Germinal center (tissue), 1 donor: Measurements from ENCODE around the gene AKT2.

Experiments used
- DNase-seq: peaks from one replicate; pipeline ENCODE4 v3.0.0; 2012; ENCODE audit warnings: mixed read lengths, low spot score

The AKT2 gene

GRCh38 chr19:40252395-40252794, 32.8 kb downstream of the AKT2 start:
- DNase-seq = no peak

- no peak for DNase-seq
These were observed 33.2 kb downstream of the AKT2 start for GRCh38 chr19:40251991-40252390.

GRCh38 chr19:40251244-40251643, 33.9 kb downstream of the AKT2 start:
- DNase-seq = no peak

- DNase-seq = no peak
These were observed 35.4 kb downstream of the AKT2 start for GRCh38 chr19:40249781-40250180.

GRCh38 chr19:40249201-40249600, 35.9 kb downstream of the AKT2 start:
- no peak for DNase-seq

GRCh38 chr19:40247735-40248262, 37.3 kb downstream of the AKT2 start:
- no peak for DNase-seq

GRCh38 chr19:40247178-40247577, 38.0 kb downstream of the AKT2 start:
- no peak for DNase-seq

GRCh38 chr19:40246292-40247073, 38.7 kb downstream of the AKT2 start:
- no peak for DNase-seq

- no peak for DNase-seq
These were observed 39.5 kb downstream of the AKT2 start for GRCh38 chr19:40245506-40246128.

- DNase-seq = no peak
These were observed 40.4 kb downstream of the AKT2 start for GRCh38 chr19:40244579-40245317.

GRCh38 chr19:40243181-40243580, 42.0 kb downstream of the AKT2 start:
- DNase-seq = no peak

GRCh38 chr19:40242480-40242879, 42.7 kb downstream of the AKT2 start:
- DNase-seq = no peak

- no peak for DNase-seq
These were observed 43.2 kb downstream of the AKT2 start for GRCh38 chr19:40241809-40242384.

- DNase-seq = no peak
These were observed 43.9 kb downstream of the AKT2 start for GRCh38 chr19:40241125-40241808.

- DNase-seq = no peak
These were observed 44.8 kb downstream of the AKT2 start for GRCh38 chr19:40240332-40240731.

GRCh38 chr19:40239415-40240226, 45.5 kb downstream of the AKT2 start:
- DNase-seq = no peak

- no peak for DNase-seq
These were observed 46.4 kb downstream of the AKT2 start for GRCh38 chr19:40238775-40239174.

GRCh38 chr19:40237791-40238190, 47.4 kb downstream of the AKT2 start:
- no peak for DNase-seq

GRCh38 chr19:40236366-40236765, 48.8 kb downstream of the AKT2 start:
- DNase-seq = no peak

GRCh38 chr19:40236026-40236355, 49.2 kb downstream of the AKT2 start:
- no peak for DNase-seq
